Naive thymus-derived CD4-positive, alpha-beta T cell (primary cell): ENCODE data around the gene RYR1. TPM values are rescaled to one million over a fixed set of nuclear protein-coding genes. Genes with fewer than 3 reads are reported as not detected.
"Not testable (repeated sequence)": the region's sequence is repeated elsewhere in the genome, so short reads cannot be mapped to it uniquely, and the experiment has no call there.

Experiments used
- ATAC-seq: fragments of 150-1000 bp; cut with Tn5 transposase; 2 replicates; pipeline ENCODE4 v1.10.0; 2021; ENCODE audit warnings: mild to moderate bottlenecking, moderate library complexity
- CTCF ChIA-PET: fragments of 350-600 bp; sonication (Branson Sonifier 250); formaldehyde crosslinking; loops from one replicate; lab custom pipeline; 2021; ENCODE audit warnings: antibody characterized with exemption; lab: Charles Lee
- POLR2A ChIA-PET: fragments of 350-600 bp; sonication (Branson Sonifier 250); formaldehyde crosslinking; loops from one replicate; lab custom pipeline; 2021; ENCODE audit warnings: antibody characterized with exemption, inconsistent platforms; lab: Charles Lee
- DNase-seq, 9 donors: peaks; one replicate each; pipeline versions ENCODE4 v3.0.0 to v3.0.0-alpha.2; 2020 to 2022; ENCODE audit warnings: mixed read lengths in 1 of 9
- H3K27ac ChIP-seq: one replicate; pipeline ENCODE4 v1.7.0; 2013; ENCODE audit warnings: mild to moderate bottlenecking, low read depth, low read length, moderate library complexity
- H3K27me3 ChIP-seq, 2 donors: one replicate each; pipeline ENCODE4 v1.7.0; 2013; ENCODE audit warnings: low read length in 2 of 2, mild to moderate bottlenecking in 2 of 2, moderate library complexity in 2 of 2; ENCODE audit not compliant: control insufficient read depth in 2 of 2, insufficient read depth in 2 of 2
- H3K36me3 ChIP-seq, 3 experiments: 1 replicate in 2 of 3; 2 replicates in 1 of 3; pipeline ENCODE4 v1.7.0; 2013; ENCODE audit warnings: low read length in 3 of 3, mild to moderate bottlenecking in 3 of 3, moderate library complexity in 1 of 3; ENCODE audit not compliant: insufficient read depth in 3 of 3, control insufficient read depth in 2 of 3
- H3K4me1 ChIP-seq, 2 donors: one replicate each; pipeline ENCODE4 v1.7.0; 2013; ENCODE audit warnings: low read length in 2 of 2, mild to moderate bottlenecking in 2 of 2, moderate library complexity in 1 of 2; ENCODE audit not compliant: control insufficient read depth in 2 of 2, insufficient read depth in 2 of 2
- H3K4me3 ChIP-seq: 2 replicates; pipeline ENCODE4 v1.7.0; 2013; ENCODE audit warnings: mild to moderate bottlenecking, low read length
- H3K9me3 ChIP-seq, 3 experiments: 1 replicate in 2 of 3; 2 replicates in 1 of 3; pipeline ENCODE4 v1.7.0; 2013; ENCODE audit warnings: low read length in 3 of 3; ENCODE audit not compliant: control insufficient read depth in 2 of 3
- H3K27ac Mint-ChIP-seq, 9 donors: one replicate each; pipeline ENCODE4 v1.8.0; 2020 to 2022; ENCODE audit warnings: mixed read lengths in 9 of 9, mild to moderate bottlenecking in 8 of 9, moderate library complexity in 5 of 9, inconsistent platforms in 2 of 9
- H3K27me3 Mint-ChIP-seq, 5 donors: one replicate each; pipeline ENCODE4 v1.8.0; 2021 to 2022; ENCODE audit warnings: mixed read lengths in 5 of 5, mild to moderate bottlenecking in 1 of 5
- H3K36me3 Mint-ChIP-seq, 5 donors: one replicate each; pipeline ENCODE4 v1.8.0; 2020 to 2022; ENCODE audit warnings: mixed read lengths in 5 of 5, mild to moderate bottlenecking in 3 of 5, inconsistent platforms in 1 of 5
- H3K4me1 Mint-ChIP-seq, 7 donors: one replicate each; pipeline ENCODE4 v1.8.0; 2020 to 2022; ENCODE audit warnings: mixed read lengths in 7 of 7, mild to moderate bottlenecking in 3 of 7, inconsistent platforms in 1 of 7
- H3K4me3 Mint-ChIP-seq, 10 donors: one replicate each; pipeline ENCODE4 v1.8.0; 2020 to 2022; ENCODE audit warnings: mild to moderate bottlenecking in 10 of 10, mixed read lengths in 10 of 10, moderate library complexity in 6 of 10, inconsistent platforms in 2 of 10
- H3K9me3 Mint-ChIP-seq, 11 donors: one replicate each; pipeline ENCODE4 v1.8.0; 2020 to 2022; ENCODE audit warnings: mixed read lengths in 11 of 11, mild to moderate bottlenecking in 4 of 11, inconsistent platforms in 1 of 11, moderate library complexity in 1 of 11
- intact Hi-C, 2 donors: fragments of 100-400 bp; cut with micrococcal nuclease; formaldehyde crosslinking; loops; one replicate each; pipeline ENCODE4 v1.15.1; 2023
- polyA plus RNA-seq, 2 donors: library from polyadenylated mRNA; unstranded; fragments of 300-500 nt; fragmentation: Illumina TruSeq; gene quantifications; one replicate each; pipeline ENCODE4 v1.2.3, GENCODE V29; 2021
- total RNA-seq, 6 experiments: library from RNA in 5 of 6; stranded (reverse) in 5 of 6; gene quantifications; 1 replicate in 5 of 6; 2 replicates in 1 of 6; pipeline ENCODE4 v1.2.3 and lab custom pipeline; 2021 to 2026

Gene RYR1
- total and polyA plus RNA-seq, 7 experiments from 2014 or later = 0.29 to 2.6 (median 1.7) TPM; not detected in 2

DNA sequence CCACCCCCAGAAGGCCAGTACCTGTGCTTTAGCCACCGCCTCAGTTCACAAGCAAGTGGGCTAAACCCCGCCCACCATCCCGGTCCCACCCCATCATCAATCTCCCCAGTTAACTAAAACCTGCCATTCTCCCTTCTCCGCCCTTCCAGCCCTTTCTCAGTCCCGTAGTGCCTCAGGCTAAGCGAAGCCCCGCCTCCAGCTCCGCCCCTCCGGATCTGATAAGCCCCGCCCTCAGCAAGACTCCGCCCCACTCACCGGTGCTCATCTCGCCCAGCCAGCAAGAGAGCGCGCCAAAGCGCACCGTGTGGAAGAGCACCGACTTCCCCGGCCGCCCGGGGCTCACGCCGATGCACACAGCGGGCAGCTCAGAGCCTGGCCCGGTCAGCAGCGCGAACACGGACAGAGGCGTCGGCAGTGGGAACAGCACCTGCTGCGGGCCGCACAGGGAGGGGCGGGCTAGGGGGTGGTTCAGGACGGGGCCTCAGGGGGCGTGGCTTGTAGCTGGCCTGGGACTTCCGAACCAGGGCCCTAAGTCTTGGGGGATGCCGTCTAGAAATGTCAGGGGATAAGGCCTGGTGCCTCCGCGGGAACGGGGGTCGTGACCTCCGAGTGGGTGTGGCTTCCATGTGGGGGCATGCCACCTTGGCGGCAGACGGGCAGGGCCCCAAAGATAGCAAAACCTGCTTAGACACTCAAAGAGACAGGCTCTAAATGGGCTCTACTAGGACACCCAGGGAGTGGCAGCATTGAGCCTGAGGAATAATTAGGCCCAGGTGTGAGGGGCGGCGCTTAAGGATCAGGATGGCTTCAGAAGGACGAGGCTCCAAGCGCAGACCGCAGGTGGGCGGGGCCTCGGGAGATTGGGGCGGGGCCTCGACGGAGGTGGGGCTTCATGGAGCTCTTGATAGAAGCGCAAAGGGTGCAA, 162.8 kb downstream of the RYR1 start:
- H3K9me3 ChIP-seq = no peaks in the 10 kb centered on the region
- Mint-ChIP-seq H3K36me3 (peaks cover 6 to 41% (median 15%) of the 10 kb centered on the region in 5 donors), H3K27me3 (no peaks in the 10 kb centered on the region), H3K4me1 (peaks cover 0 to 9% (median 0%) of the 10 kb centered on the region in 7 donors), H3K27ac (peak overlapping the region in 1 of 9 donors; percentile 45), H3K9me3 (no peaks in the 10 kb centered on the region), H3K4me3 (no peak overlapping the region)
- no peak overlapping the region for H3K27ac ChIP-seq
- POLR2A ChIA-PET = no interaction called here
- intact Hi-C loops = no loop called here
- CTCF ChIA-PET = no interaction called here
- H3K4me3 ChIP-seq = no peak overlapping the region
- peak in 1 of 9 donors; percentile 42 for DNase-seq
- no peak for ATAC-seq
- no peaks in the 10 kb centered on the region for H3K4me1 ChIP-seq
- no peaks in the 10 kb centered on the region for H3K27me3 ChIP-seq
- peaks cover 4 to 63% (median 4%) of the 10 kb centered on the region in 3 experiments for H3K36me3 ChIP-seq

DNA sequence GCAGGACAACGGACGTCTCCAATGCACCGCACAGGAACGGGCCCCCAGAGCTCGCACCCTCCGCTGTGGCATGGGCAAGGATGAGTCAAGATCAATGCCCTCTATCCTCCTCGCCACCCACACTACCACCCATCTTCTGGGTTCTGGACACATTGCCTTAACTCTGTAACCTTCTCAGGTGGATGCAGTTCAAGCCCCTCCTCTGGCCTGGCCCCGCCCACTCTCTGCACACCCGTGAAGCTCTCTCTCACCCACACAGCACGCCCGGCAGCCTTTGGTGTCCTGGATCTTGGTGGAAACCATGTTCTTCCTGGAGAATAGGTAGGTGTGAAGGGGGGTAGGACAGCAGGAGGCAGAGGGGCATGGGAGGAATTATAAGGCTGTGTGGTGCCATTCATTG, 163.6 kb downstream of the RYR1 start:
- Mint-ChIP-seq H3K27ac (peak overlapping the region in 1 of 9 donors; percentile 65), H3K27me3 (no peaks in the 10 kb centered on the region), H3K36me3 (peaks cover 6 to 43% (median 15%) of the 10 kb centered on the region in 5 donors), H3K9me3 (no peaks in the 10 kb centered on the region), H3K4me1 (peaks cover 0 to 9% (median 0%) of the 10 kb centered on the region in 7 donors), H3K4me3 (no peak overlapping the region)
- intact Hi-C loops = no loop called here
- POLR2A ChIA-PET = no interaction called here
- no peaks in the 10 kb centered on the region for H3K4me1 ChIP-seq
- CTCF ChIA-PET = no interaction called here
- no peak overlapping the region for H3K4me3 ChIP-seq
- DNase-seq (no peak), ATAC-seq (no peak)
- no peaks in the 10 kb centered on the region for H3K27me3 ChIP-seq
- H3K36me3 ChIP-seq = peaks cover 4 to 60% (median 4%) of the 10 kb centered on the region in 3 experiments
- H3K27ac ChIP-seq = no peak overlapping the region
- no peaks in the 10 kb centered on the region for H3K9me3 ChIP-seq

DNA sequence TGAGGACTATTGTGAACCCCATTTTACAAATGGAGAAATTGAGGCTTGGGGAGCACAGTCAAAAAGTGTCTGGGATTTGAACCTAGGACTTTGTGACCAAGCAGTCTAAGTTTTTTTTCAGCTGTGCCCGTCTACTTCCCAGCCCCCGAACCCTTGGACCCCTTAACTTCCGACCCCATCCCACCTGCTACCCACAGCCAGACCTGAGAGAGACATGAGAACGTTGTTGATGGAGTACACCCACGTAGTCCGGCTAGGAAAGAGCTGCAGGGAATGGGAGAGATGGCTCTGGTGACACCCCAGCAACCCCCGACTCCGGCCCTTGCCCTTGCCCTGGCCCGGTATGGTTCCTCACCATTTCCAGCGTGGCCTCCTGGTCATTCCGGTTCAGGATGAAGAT, 166.2 kb downstream of the RYR1 start:
- peaks cover 6 to 38% (median 15%) of the 10 kb centered on the region in 5 donors for H3K36me3 Mint-ChIP-seq
- CTCF ChIA-PET = no interaction called here
- Histone ChIP-seq H3K4me1 (no peaks in the 10 kb centered on the region), H3K9me3 (no peaks in the 10 kb centered on the region), H3K36me3 (peaks cover 0 to 45% (median 4%) of the 10 kb centered on the region in 3 experiments), H3K27ac (no peak overlapping the region), H3K27me3 (no peaks in the 10 kb centered on the region), H3K4me3 (no peak overlapping the region)
- no peaks in the 10 kb centered on the region for H3K27me3 Mint-ChIP-seq
- H3K9me3 Mint-ChIP-seq = no peaks in the 10 kb centered on the region
- POLR2A ChIA-PET = no interaction called here
- DNase-seq = no peak
- no peak overlapping the region for H3K4me3 Mint-ChIP-seq
- ATAC-seq = no peak
- intact Hi-C loops = no loop called here
- peak overlapping the region in 1 of 9 donors; percentile 30 for H3K27ac Mint-ChIP-seq
- H3K4me1 Mint-ChIP-seq = peaks cover 0 to 9% (median 0%) of the 10 kb centered on the region in 7 donors

DNA sequence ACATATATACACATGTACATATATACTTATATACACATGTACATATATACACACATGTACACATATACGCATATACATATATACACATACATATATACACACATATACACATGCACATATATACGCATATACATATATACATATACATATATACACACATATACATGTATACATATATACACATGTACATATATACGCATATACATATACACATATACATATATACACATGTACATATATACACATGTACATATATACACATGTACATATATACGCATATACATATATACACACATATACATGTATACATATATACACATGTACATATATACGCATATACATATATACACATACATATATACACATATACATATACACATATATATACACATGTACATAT, 169.4 kb downstream of the RYR1 start:
- H3K36me3 Mint-ChIP-seq = peaks cover 6 to 25% (median 10%) of the 10 kb centered on the region in 5 donors
- H3K27ac Mint-ChIP-seq, H3K4me1 Mint-ChIP-seq, H3K9me3 ChIP-seq, H3K27me3 ChIP-seq, intact Hi-C loops, ATAC-seq, H3K4me1 ChIP-seq, H3K9me3 Mint-ChIP-seq, H3K27ac ChIP-seq, H3K4me3 Mint-ChIP-seq, POLR2A ChIA-PET, DNase-seq, CTCF ChIA-PET, H3K4me3 ChIP-seq, H3K27me3 Mint-ChIP-seq: not testable (repeated sequence)
- peaks cover 0 to 49% (median 0%) of the 10 kb centered on the region in 3 experiments for H3K36me3 ChIP-seq

DNA sequence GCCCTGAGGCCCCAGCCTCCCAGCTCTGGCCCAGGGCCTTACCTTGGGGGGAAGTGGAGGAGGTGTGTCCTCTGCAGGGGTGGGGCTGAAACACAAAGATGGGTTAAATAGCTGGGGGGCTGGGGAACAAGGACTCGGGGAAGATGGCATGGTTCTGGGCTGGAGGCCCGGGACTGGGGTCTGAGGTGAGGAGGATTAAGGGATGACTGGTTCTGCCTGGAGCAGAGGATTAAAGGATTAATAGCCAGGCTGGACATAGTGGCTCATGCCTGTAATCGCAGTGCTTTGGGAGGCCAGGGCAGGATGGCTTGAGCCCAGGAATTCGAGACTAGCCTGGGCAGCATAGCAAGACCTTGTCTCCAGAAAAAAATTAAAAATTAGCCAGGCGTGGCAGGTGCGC, 172.6 kb downstream of the RYR1 start:
- ChIA-PET CTCF (no interaction called here), POLR2A (interaction anchor here (0.5 kb wide), 1 partner anchor 232 kb away, joined by 7 read pairs; the partner anchor contains the start of gene PSMD8)
- H3K4me1 ChIP-seq = no peaks in the 10 kb centered on the region
- intact Hi-C loops = no loop called here
- DNase-seq (no peak), ATAC-seq (no peak)
- H3K9me3 ChIP-seq = no peaks in the 10 kb centered on the region
- no peak overlapping the region for H3K4me3 ChIP-seq
- no peak overlapping the region for H3K4me3 Mint-ChIP-seq
- H3K27me3 Mint-ChIP-seq = no peaks in the 10 kb centered on the region
- H3K9me3 Mint-ChIP-seq = no peaks in the 10 kb centered on the region
- peaks cover 0 to 66% (median 9%) of the 10 kb centered on the region in 3 experiments for H3K36me3 ChIP-seq
- no peak overlapping the region for H3K27ac ChIP-seq
- H3K4me1 Mint-ChIP-seq = peaks cover 0 to 10% (median 0%) of the 10 kb centered on the region in 7 donors
- no peak overlapping the region for H3K27ac Mint-ChIP-seq
- no peaks in the 10 kb centered on the region for H3K27me3 ChIP-seq
- peaks cover 6 to 25% (median 9%) of the 10 kb centered on the region in 5 donors for H3K36me3 Mint-ChIP-seq

DNA sequence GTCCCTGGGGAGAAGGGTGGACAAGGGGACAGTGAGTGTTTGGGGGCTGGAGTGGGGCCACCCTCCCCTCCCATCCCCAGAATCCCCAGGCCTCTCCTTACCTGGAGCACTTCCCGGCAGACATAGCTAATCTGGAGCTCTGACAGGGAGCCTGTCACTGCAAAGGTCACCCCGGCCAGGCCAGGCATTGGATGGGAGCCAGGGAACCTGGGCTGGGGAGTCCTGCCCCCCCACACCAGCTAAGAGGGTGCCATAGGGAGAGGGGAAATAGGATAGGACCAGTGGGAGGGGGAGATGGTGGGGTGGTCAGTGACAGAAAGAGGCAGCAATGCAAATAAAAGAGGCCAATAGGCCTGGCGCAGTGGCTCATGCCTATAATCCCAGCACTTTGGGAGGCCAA, 180.8 kb downstream of the RYR1 start:
- CTCF ChIA-PET = no interaction called here
- no peak for ATAC-seq
- Mint-ChIP-seq H3K9me3 (no peaks in the 10 kb centered on the region), H3K4me1 (peaks cover 35 to 54% (median 45%) of the 10 kb centered on the region in 7 donors), H3K27ac (no peak overlapping the region), H3K36me3 (peaks cover 20 to 44% (median 27%) of the 10 kb centered on the region in 5 donors), H3K4me3 (peak overlapping the region in 2 of 10 donors; percentile 12 to 74), H3K27me3 (no peaks in the 10 kb centered on the region)
- H3K36me3 ChIP-seq = peaks cover 9 to 49% (median 13%) of the 10 kb centered on the region in 3 experiments
- intact Hi-C loops = loop anchor here in 1 of 2 donors (10.0 kb wide), 1 partner anchor 369 kb away; no protein-coding TSS in a partner anchor
- DNase-seq = no peak
- no peaks in the 10 kb centered on the region for H3K27me3 ChIP-seq
- H3K4me1 ChIP-seq = peaks cover 24 to 29% of the 10 kb centered on the region in 2 donors
- no peaks in the 10 kb centered on the region for H3K9me3 ChIP-seq
- POLR2A ChIA-PET = no interaction called here
- H3K27ac ChIP-seq = no peak overlapping the region
- no peak overlapping the region for H3K4me3 ChIP-seq
